Esophagus muscularis mucosa (tissue), 3 donors: ENCODE measurements around the gene GPR15.

Experiments
- CTCF ChIP-seq, 3 experiments: fragments of 200-600 bp in 2 of 3; fragments of 450-650 bp in 1 of 3; sonication (generic) in 2 of 3; IDR thresholded peaks; one replicate each; pipeline ENCODE4 v1.5.1; 2017 to 2019; ENCODE audit warnings: antibody characterized with exemption in 3 of 3, mild to moderate bottlenecking in 2 of 3, moderate library complexity in 1 of 3
- POLR2A ChIP-seq: fragments of 450-650 bp; IDR thresholded peaks from one replicate; pipeline ENCODE4 v1.6.1; 2017; ENCODE audit warnings: antibody characterized with exemption, moderate library complexity, mild to moderate bottlenecking, low read depth
- POLR2AphosphoS5 ChIP-seq, 2 donors: sonication (generic); formaldehyde crosslinking; IDR thresholded peaks; one replicate each; pipeline ENCODE4 v1.6.1; 2017; ENCODE audit warnings: antibody characterized with exemption in 2 of 2

- TF ChIP-seq CTCF (IDR thresholded peaks at IDR 0.05) (no peak), POLR2AphosphoS5 (IDR thresholded peaks at IDR 0.05) (no peak), POLR2A (no peak)
These were observed 1.8 kb upstream of the GPR15 start for GRCh38 chr3:98529856-98530459.
